Measurements from ENCODE around the gene LMO1.

- TF ChIP-seq CTCF (IDR thresholded peaks at IDR 0.05), result no peak
- no peak for TF ChIP-seq POLR2A (IDR thresholded peaks at IDR 0.05)
- TF ChIP-seq POLR2AphosphoS5 (IDR thresholded peaks at IDR 0.05), result no peak
Observed at GRCh38 chr11:8294251-8294935, 30.7 kb upstream of the LMO1 start.

Data from prostate gland (tissue), 2 donors.